ENCODE measurements around the gene CYP27C1.

The CYP27C1 gene

DNA sequence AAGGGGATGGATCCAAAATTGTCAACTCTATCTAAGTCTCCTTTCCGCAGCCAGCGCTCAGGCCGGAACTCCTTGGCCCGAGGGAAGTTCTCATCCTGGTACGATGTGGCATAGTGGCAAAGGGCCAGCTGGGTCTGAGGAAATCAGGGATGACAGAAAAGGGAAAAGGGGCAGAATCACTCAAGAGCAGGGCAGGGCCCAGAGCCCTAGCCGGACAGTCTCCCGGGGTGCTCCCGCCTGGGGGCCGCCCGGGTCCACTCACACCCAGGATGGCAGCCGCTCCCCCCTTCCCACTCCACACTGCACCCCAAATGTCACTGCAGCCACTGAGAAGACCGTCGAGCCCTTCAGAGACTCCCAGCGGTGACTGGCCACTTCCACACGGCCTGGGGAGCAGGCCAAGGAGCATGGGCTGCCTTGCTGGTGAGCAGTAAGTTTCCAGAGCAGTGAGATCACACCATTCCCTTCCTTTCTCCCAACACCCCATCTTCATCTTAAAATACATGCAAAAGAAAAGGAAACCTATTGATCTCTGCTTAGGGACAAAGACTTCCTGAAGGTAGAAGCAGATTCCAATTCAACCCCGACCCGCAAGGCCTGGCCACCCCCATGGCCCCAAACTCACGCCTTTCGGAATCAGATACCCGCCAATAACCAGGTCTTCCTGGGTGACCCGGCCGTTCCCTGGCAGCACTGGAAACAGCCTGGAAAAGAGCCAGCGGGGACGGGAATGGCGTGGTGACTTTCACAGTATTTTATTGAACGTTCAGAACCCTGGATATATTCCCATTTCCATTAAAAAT lies 26.7 kb downstream of the CYP27C1 start:
- no peak for DNase-seq (ENCODE audit: low read depth in 3 of 3)

DNA sequence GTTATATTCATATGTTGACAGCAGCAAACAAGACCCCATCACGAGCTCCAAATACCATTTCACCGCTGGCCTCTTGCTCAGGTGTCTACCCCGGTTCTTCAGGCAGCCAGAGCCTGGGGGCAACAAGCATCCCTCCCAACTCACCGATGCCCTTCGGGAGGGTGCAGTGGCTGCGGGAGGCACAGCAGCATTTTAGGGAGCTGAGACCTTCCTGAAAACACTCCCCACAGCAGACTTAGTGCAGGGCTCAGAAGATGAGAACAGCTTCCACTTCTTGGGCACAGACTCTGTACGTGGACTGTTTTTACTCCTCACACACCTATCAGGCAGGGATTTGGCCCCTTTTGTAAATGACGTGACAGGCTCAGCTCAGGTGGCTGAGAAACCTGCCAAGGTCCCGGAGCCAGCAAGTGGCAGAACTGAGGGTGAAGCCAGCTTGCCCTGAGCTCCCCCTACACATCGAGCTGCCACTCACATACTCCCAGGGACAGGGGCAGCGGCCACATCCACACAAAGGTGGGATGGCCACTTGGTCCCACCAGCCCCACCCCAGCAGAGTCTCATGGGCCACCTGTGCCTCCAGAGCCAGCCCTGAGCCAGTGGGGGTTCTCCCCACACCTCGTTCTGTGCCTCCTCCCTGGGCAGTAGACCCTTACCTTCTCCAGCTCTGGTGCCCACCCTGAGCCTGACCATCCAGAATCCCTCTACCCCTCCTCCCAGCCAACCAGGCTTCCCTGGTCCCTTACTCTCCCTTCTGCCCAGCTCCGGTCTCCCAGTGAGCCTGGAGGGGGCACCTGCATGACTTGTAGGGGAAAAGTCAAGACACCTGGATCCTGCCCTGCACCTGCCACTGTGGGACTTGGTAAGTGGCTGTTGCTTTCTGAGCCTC lies 28.5 kb downstream of the CYP27C1 start:
- DNase-seq (ENCODE audit: low read depth in 3 of 3): no peak

DNA sequence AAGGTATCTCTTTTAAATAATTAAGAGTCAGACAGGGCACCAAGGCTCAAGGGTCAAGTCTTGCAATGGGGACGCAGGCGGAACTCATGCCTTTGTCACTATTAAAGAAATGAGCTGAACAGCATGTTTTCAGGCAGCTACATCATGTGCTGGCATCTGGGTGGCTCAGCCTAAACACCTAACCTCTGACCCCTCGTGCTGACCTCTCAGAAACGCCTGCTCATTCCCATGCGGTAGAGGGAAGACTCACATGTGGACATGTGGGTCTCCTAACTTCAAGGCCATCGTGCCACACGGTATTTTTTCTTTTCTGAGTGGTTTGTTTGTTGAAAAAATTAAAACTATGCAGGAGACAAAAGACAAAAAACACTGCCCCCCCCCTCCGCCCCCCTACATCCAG lies 31.3 kb downstream of the CYP27C1 start:
- no peak for DNase-seq (ENCODE audit: low read depth in 3 of 3)

DNA sequence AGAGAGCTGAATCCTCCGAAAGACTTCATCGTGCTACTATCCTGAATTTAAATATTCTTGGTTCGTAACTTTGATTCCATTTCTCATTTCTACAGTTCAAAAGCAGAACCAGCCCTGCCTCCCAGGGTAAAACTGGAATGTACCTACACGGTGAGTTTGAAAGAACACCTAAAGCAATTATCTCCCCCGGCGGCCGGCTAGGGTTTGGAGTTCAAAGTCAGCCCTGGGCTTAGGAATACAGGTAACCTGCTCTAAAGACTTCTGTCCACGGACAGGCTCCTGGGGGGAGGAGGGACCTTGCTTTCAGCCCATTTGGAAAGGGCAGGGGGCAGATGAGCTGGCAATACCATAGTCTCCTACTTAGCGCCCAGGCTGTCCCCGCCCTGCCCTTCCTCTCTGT lies 32.3 kb downstream of the CYP27C1 start:
- DNase-seq (ENCODE audit: low read depth in 3 of 3): no peak

DNA sequence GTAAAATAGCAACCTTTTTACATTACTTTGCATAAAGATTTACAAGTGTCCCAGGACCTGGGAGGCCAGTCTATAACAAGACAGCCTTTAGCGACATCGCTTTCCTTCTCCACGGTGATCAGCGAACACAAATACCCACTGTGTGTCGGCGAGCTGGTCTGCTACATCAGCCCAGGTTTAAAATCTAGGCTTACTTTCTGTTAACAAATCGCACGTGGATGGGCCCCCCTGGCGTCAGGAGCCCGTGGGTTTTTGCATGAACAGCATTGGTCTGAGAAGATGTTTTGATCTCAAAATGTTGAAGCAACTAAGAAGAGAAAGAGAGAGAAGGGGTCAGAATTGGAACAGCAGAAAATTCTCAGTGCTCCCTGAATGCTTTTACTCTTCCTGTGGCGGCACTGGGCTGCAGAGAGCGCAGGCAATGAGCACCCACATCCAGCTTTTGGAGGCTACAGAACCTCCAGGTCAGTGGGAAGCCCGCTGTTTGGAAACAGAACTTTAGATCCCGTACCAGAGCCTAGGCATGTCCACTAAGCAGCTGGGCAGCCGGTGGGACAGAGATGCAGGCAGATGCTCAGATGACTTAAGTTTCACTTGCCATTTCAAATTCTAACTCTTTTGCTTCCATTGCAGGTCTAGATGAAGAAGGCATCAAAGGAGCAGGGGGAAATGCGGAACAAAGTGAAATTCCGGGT lies 32.9 kb downstream of the CYP27C1 start:
- no peak for DNase-seq (ENCODE audit: low read depth in 3 of 3)

DNA sequence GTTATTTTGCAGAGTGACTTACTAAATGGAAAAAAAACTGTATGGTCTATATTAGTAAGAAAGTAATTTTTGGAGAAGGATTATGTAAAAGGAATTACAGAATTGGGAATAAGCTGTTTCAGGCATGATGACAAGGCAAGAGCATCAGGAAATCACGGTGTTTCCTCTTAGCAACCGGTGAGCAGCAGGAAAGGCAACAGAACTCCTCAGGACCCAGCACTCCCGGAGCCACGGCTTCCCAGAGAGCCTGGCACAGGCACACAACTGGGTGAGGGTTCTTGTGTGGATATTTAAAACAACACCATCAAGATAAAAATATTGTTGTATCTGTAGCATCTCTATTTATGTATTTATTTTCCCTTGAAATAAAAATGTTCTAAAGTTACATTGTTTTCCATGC lies 34.4 kb downstream of the CYP27C1 start:
- no peak for DNase-seq (ENCODE audit: low read depth in 3 of 3)

DNA sequence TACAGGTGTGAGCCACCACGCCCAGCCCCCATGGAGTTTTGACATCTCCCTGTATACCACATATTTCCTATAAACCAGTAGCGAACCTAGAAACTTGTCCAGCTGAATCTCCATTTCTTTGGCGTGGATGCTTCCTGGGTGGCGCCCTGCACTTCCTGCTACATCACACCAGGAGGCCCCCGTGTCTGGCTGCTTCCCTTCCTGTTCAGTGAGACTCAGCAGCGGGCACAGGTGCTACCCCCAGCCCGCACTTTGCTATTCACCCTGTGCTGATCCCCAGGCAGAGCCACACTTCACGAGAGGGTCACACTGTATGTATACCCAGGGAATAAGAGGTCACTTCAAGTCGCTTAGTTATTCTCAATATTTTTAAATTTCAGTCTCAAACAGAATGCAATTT lies 35.0 kb downstream of the CYP27C1 start:
- no peak for DNase-seq (ENCODE audit: low read depth in 3 of 3)

DNA sequence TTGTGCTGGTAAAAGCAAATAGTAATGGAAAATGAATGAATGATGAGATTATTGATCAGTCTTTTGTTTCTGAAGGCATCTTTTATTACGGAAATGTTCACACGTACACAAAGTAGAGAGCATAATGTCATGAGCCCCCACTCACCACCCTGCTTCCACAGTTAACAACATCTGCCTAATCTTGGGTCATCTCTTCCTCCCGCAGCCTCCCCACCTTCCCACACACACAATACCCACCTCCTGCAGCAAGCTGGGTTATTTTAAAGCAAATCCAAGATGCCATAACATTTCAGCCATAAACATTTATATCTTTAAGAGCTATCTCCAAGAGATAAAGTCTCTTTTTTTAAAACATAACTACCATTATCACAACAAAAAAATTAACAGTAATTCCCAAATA lies 36.3 kb downstream of the CYP27C1 start:
- no peak for DNase-seq (ENCODE audit: low read depth in 3 of 3)

DNA sequence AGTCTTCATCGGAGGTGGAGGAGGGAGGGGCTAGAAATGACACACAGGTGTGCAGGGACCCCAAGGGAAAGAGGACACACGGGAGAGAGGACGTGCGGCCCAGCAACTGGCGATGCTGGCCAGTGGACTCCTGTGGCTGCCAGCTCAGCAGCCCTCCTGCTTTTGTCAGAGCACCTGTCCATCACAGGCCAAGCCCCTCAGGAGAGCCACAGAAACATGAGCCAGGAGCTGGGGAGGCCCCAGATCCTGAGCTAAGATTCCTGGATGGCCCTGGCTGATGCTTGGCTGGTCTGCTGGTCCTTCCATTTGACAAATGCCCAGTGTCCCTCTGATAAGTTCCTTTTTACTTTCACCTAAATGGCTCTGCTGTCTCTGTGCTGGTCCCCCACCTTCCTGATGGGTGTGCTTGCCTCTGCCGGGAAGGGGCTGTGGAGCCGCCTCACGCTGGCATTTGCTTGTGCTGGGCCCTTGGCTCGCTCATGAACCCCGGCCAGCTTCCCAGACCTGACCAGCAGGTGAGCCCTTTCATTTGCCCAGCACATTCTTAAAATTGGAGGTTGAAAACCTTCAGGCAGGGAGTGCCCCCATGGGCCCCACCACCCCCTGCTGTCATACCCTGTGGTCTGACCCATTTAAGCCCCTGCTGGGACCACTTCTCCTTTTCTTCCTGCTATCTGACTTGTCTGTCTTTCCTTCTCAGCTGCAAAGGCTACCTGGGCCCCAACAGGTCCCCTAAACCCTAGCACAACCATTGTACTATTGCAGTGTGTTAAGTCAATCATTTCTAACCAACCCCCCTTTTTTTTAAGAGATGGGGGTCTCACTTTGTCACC lies 37.3 kb downstream of the CYP27C1 start:
- DNase-seq (ENCODE audit: low read depth in 3 of 3): no peak

DNA sequence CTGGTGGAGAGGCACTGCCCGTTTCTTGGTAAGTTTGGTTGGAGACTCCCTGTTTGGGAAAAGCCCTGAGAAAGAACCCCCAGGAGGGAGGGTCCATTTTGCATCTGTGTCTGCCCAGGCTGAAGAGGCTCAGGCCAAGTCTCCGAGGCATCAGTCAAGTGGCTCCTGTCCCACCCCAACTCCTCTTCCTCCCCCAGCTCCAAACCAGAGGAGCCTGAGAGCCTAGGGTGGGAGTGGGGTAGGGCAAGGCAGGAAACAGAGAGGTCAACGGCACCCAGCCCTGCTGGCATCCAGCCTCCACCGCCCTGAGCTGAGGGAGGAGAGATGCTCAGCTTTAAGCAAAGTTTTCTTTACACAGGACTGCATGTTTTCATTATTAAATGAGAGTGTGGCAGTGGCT lies 38.2 kb downstream of the CYP27C1 start:
- DNase-seq (ENCODE audit: low read depth in 3 of 3): no peak

DNA sequence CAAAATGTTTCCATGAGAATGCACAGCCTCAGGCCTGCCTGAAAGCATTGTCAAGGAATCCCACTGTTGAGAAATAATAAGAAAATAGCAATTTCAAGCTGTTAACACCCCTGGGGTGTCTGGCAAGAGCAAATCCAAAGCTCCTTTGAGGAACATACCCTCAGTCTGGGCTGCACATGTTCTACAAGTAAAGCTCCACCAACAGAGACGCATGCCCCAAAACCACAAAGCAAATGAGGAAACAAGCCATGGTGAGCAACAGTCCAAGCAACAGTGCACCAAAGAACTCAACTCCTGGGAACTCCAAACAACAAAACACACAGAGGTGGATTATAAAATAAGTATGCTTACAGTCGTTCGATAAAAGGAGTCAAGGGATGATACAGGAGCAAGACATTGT lies 40.3 kb downstream of the CYP27C1 start:
- no peak for DNase-seq (ENCODE audit: low read depth in 3 of 3)

DNA sequence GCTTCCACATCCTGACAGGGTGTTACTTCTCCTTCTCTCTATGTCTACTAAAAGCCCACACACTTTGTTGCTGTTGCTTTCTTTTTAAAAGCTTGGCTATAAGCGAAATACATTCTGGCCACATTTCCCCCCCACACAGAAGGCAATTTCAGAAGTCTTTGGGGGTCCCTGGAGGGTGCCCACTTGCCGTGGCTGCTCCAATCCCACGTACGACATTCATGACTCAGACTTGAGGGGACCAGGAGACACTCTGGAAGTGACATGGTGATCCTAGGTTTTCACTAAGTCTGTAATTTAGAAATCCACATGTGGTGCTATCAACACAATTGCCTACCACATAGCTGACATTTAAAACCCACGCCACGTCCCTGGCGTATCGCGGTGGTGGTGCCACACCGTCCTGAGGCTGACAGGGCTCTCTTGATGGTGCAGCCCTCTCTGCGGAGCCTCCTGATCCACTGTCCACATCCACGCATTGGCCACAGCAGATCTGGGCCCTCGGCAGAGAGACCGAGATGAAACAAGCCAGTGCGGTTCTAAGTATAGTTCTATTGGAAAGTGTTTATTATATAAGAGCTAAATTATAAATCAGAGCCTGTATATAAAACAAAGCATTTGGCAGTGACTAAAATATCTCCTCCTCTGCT lies 42.4 kb downstream of the CYP27C1 start:
- DNase-seq (ENCODE audit: low read depth in 3 of 3): no peak

DNA sequence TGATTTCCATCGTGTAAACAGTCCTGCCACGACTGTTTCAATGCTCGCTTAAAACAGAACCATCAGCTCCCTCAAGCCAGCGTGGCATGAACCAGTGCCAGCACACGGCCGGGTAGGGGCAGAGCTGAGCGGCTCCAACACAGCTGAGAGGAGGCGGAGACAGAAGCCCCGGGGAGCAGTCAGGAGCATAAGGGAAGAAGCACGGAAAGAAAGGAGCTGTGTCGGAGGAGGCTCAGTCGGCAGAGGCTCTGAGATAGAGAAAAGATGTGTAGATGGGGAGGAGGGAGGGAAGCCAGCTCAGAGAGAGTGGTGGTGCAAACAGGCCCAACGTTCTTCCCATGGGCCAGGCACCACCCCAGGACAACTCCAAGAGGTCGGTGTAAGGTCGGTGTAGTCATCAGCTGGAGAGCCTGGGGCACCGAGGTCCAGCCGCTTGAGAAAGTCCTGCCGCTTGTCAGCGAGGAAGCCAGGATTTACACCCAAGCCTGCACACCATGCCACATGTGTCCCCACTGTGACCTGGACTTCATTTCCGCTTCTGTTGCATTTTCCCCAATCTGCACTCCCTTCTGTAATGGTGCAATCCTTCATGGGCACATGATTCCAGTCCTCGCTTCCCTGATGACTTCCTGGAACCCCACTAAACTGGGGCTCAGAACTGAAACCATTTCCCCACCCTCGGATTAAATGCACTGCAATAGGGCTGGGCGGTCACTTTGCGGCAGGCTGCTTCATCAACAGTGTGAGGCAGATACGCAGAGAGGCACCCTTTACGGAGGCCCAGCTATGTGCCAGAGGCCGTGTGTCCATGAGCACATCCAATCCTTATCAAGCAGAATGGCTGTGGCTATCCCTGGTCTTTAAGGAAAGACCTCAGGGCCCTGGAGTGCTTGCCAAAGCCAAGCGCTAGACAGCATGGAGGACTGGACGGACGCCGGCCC lies 43.5 kb downstream of the CYP27C1 start:
- no peak for DNase-seq (ENCODE audit: low read depth in 3 of 3)

DNA sequence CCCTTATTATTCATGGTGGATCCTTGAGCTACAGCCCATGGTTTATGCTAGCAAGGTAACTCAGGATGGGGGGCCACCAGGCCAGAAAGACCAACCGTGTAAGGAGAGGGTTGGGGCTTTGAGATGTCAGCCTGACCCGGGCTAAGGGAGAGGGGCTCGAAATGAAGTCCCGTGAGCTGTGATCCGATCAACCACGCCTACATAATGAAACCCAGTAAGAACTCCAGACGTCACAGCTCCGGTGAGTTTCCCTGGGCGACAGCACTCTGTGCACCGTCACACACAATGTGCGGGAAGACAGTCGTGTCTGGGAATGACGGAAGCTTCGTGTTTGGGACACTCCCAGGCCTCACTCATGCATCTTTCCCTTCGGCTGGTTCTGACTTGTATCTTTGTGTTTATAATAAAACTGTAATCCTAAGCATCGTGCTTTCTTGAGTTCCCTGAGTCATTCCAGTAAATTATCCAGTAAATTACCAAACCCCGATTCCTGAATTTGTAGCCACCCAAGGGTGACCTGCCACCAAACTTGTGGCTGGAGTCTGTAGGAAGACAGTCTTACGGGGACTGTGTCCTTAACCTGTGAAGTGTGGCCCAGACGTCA lies 44.2 kb downstream of the CYP27C1 start:
- no peak for DNase-seq (ENCODE audit: low read depth in 3 of 3)

DNA sequence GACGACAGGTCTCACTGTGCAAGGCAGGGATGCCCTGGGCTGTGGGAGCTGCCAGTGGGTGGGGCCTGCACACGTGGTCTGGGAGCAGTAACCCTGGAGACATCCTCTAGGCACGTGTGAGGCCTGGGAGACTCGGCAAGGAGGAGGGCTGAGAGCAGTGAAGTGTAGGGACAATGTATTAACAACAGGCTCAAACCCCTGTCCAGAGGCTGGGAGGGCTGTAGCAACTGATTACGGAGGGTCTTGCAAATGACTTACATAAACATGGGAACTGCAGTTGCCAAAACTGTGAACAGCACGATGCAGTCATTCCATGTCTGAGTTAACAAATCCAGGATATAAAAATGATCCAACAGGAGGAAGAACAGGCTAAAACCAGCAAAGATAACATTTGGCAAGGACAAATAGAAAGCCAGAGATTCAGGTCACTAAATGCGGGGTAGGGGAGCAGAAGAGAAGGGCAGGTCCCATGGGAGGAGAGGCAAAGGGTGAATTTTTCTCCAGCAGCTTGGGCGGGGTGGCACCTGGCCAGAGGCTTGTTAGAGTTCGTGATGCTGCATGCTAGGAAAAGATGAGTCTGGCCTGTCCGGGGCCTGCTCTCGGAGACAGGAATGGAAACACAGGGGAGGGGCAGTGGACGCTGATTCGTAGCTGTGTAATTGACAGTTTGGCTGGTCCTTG lies 44.9 kb downstream of the CYP27C1 start:
- DNase-seq (ENCODE audit: low read depth in 3 of 3): no peak

DNA sequence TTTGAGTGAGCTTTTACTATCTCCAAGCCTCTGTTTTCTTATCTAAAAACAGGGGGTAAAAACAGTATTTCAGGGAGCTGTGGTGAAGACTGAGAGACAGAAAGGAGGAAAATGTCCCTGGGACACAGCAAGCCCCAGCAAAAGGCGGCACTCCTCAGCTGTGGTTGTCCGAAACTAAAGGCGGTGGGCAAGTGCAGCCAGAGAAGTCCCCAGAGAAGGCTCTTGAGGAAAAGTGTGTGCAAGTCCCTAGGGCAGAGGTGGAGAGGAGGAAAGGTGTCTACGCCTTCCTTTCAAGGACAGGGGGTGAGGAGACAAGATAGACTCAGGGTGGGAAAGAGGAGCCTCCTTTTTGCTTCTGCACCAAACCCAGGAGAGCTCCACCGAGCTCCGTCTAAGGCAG lies 45.5 kb downstream of the CYP27C1 start:
- no peak for DNase-seq (ENCODE audit: low read depth in 3 of 3)

DNA sequence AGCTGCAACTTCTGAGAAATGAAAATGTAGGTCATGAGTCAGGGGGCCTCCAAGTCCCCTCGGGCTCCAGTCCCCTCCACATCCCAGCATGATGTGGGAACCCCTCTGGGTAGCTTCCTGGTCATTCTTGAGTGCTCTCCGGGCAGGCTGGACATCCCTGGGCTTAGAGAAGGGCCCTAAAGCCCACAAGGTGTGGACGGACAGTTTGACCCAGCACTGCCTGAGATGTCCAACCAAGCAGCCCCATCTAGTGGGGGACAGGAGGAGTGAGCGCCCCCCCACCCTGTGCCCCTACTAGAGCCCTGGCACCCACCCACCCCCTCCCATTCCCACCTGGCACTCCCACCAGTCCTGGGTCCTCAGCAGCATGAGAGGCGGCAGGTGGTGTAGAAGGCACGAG lies 46.0 kb downstream of the CYP27C1 start:
- no peak for DNase-seq (ENCODE audit: low read depth in 3 of 3)

DNA sequence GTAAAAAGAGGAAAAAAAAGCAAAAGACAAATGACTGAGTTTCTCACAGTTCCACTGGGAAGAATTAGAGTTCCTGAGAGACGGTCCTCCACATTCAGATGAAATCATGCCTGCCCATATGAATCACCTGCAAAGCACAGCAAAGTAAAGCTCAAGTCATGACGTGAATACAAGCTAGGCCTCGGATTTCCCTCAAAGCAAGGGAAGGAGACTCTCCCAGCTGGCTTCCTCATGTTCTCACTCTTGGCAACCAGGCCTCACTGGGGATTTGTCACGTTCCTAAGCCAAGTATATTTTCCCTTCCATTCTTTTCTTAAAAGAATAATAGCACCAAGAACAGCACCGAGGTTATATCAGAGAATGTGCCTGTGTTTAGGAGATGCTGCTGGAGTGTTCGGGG lies 47.0 kb downstream of the CYP27C1 start:
- no peak for DNase-seq (ENCODE audit: low read depth in 3 of 3)

DNA sequence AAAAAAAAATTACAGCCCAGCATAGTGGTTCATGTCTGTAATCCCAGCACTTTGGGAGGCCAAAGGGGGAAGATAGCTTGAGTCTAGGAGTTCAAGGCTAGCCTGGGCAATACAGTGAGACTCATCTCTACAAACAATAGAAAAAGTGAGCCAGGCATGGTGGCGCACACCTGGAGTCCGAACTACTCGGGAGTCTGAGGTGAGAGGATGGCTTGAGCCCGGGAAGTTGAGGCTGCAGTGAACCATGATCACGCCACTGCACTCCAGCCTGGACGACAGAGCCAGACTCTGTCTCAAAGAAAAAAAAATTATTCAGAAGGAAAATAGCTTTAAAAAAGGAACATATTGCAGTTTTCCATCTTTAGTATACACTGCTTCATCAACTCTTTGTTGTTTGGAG lies 47.8 kb downstream of the CYP27C1 start:
- no peak for DNase-seq (ENCODE audit: low read depth in 3 of 3)

All from stimulated activated CD4-positive, alpha-beta T cell treated with anti-CD3 and anti-CD28 coated beads, TNF-alpha, amount 100 ng/mL, for 48 hours (primary cell).